DMS53 treated with DMSO at 0.1 percent for 48 hours (cell line): ENCODE results near the gene ACVRL1.

ENCODE experiments used
- DNase-seq: peaks from one replicate; lab custom pipeline; 2025; ENCODE audit not compliant: unreplicated experiment; lab: John Stamatoyannopoulos, UW

ACVRL1 gene

DNA sequence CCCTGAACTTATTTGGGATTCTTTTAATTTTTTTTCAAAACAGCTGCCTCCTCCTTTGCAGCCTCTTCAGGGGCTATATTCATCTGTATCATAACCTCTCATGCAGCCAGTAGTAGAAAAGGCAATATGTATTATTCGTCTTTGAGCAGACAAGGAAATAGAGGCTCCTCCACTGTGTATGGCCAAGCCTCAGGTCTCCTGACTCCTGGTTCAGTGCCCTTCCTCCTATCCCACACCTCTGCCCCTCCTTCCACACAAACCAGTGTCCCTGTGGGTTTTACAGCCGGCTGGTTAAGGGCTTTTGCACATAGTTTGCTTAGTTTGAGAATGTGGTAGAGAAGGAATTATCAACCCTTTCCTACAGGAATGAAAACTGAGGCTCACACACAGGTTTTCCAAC is 8.8 kb upstream of the ACVRL1 start:
- DNase-seq: no peak

DNA sequence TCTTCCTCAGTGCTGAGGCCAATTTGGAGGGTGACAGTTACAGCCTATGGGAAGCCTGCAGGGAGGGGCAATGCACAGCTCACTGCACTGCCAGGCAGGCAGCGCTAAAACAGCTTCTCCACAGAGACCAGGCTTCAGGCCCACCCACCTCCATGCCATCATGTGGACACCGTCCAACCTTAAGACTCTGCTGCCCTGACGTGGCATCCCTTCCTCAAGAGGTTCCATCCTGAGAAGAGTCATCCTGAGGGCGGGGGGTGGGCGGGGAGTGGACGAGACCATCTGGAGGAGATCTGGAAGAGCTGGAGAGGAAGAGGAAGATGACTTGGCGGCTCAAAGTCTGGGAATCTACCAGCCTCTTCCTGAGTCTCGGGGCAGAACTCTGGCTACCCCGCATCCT is 8.4 kb upstream of the ACVRL1 start:
- no peak for DNase-seq

DNA sequence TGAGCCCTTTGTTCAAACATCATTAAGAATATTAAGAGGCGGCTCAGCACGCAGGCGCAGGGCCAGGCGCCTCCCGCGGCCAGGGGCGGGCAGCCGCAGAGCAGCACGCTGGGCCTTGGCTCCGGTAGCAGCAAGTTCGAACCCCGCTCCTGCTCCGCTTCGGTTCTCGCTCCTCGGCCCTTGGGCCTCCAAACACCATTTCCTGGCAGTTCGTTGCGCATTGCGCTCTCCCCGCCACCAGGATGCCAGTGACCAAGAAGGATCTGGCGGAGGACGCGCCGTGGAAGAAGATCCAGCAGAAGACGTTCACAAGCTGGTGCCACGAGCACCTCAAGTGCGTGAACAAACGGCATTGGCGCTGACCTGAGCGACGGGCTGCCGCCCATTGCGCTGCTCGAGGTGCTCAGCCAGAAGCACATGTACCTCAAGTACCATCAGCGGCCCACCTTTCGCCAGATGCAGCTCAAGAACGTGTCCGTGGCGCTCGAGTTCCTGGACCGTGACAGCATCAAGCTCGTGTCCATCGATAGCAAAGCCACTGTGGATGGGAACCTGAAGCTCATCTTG is 6.9 kb upstream of the ACVRL1 start:
- no peak for DNase-seq

DNA sequence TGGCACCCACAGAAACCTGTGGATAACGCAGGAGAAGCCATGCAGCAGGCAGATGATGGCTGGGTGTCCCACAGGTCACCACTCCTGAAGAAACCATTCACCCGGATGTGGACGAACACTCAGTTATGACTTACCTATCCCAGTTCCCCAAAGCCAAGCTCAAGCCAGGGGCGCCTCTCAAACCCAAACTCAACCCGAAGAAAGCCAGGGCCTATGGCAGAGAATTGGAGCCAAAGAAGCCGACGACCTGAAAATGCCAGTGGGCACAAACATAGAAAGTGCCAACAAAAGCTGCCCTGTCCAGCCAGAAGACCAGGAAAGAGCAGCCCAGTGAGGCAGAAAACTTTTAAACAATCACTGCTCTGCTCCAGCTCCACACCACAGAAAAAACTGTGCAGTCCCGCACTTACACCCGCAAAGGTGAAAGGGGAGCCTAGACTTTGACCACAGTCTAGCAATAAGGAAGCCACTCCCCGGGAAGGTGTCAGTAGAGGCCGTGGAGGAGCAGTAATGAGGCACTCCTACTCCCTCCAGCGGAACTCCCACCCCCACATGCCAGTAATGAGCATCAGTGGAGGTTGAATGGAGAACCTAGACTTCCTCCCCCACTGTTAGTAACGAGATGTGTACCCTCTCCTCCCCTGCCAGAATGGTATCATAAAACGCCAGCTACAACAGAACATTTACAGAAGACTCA is 6.0 kb upstream of the ACVRL1 start:
- DNase-seq: no peak

DNA sequence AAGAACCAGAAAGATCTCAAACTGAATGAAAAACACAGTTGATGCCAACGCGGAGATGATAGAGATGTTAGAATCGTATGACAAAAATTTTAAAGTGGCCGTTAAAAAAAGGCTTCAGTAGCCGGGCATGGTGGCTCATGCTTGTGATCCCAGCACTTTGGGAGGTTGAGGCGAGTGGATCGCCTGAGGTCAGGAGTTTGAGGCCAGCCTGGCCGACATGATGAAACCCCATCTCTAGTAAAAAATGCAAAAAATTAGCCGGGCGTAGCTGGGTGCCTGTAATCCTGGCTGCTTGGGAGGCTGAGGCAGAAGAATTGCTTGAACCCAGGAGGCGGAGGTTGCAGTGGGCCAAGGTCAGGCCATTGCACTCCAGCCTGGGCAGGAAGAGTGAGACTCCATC is 5.4 kb upstream of the ACVRL1 start:
- no peak for DNase-seq

DNA sequence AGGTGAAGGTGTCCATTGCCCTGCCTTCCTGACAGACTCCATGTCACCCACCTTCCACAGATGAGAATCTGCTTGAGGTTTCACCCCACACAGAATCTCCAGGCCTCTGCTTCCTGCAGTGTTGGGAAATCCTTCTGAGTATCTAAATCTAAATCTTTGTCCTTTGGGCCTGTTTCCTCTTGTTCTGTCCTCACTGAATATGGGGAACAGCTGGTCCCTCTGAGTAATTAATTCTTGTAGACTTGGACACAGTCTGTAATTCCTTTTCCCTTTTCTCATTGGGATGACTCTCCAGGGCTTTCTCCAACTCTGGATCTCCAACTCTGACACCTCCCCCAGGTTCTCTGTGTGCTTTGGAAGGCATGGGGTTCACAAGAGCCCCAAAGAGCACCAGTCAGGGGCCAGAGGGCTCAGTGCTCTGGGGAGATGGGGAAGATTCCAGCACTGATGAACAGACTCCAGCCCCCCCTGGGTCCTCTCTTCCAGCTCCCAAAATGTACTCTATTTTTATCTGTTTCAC is 2.3 kb upstream of the ACVRL1 start:
- DNase-seq: no peak

DNA sequence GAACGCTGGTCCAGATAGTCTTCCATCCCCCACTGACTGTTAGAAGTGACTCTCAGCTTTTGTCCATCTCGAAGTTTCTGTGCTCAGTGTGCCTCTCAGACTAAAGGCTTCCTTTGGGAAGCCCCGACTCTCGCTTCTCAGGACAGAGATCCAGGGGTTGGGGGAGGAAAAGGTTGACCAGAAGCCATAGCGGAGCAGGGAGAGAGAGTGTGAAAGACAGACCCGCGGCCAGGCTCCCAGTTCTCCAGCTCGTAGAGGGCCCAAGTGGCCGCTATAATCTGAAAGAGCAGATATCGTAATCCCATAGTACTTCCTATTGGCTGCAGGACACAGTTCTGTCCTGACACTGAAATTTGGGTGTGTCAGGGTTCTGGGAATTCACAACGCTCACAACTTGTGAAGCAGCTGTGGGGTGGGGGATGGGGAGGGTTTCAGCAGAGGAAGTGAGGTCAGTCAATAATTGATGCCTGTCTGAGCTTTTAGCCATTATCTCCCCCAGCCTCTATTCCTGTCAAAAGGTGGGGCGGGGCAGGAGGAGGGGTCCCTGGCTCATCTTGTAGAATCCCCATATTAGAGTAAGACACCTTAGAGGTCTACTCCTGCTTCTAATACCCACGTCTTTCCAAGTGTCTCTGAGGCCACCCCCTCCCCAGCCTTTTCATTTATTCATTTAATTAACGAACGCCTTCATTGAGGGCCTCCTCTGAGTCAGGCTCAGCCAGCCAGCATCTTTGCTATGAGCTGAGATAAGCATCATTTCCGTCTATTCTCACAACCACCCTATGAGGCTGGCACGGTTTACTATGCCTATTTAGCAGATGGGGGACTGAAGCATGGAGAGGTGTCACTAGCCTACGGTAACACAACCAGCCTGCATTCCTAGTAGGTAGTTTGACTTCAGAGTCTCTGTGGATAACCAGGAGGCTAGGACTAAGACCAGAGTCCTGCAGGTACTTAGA is 1.6 kb upstream of the ACVRL1 start:
- DNase-seq: no peak

DNA sequence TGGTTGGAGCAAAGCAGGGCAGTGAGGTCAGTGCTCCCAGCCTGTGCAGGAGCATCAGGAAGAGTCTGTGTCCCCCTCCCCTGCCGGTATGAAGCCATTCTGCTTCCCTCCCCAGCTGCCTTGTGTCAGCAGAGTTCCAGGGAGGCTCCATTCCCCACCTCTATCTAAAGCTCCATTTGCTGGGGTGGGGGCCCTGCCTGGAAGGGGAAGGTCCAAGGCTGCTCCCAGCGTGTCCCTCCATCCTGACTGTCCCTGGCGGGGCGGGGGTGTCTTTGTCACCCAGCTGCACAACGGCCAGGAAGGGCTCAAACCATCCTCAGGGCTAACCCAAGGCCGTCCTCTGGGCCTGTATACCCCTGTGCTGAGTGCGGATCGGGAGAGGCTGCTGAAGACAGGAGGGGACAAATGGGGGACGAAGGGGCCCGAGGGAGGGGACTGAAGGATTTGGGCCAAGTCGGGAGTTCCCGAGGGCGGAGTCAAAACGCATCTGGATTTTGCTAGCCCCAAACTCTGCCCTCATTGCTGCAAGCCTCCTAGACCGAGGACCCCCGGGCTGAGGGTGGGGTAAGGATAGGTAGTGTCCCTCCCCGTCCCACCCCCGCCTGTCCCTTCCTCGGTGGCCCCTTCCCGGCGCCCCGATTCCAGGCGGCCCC is 748 bp upstream of the ACVRL1 start:
- DNase-seq: no peak

DNA sequence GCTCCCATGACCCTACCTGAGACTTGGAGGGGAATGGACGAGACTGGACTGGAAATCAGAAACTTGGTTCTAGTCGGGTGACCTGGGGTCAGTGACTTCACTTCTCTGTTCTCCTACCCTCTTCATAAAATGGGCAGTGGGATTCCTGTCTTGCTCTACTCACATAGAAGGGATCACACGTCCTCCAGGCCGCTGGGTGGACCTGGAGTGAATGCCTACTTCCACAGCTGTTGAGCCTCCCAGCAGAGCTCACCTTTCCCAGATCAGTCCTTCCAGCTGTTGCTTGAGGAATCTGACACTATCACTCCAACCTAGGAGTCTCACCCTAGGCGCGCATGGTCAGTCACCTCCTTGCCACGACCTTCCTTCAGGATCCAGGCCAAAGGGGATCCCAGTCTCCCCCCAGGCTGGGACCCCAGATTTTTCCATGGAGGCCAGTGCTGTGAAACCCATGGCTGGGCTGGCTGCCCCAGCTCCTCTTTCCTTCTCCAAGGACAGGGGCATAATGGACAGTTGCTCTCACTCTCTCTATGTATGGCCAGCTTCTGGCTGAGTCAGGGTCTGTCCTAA is 637 bp downstream of the ACVRL1 start:
- no peak for DNase-seq

DNA sequence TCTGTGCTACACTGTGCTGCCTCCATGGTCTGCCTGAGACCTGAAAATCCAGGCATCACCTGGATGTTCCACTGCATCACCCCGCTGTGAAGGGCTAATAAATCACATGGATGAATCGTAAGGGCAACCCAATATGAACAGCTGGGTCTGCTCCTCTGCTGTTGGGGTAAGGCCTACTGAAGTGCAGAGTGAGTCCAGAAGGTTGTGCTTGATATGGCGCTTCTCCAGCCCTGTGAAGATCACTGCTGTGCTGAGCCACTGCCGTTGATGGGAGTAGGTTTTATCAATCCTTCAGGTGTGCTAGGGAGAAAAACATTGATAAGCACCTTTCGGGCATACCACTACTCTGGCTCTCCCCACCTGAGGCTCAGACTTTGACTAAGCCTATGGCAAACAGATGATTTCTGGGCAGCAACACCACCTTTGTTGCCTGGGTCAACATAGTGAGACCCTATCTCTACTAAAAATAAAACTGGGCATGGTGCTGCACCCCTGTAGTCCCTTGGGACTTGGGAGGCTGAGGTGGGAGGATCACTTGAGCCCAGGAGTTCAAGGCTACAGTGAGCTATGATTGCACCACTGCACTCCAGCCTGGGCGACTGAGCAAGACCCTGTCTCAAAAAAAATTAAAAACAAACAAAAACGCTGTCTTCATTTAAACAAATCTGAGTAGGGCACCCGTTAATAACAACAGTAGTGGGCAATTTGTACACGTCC is 1.7 kb downstream of the ACVRL1 start:
- DNase-seq: no peak

DNA sequence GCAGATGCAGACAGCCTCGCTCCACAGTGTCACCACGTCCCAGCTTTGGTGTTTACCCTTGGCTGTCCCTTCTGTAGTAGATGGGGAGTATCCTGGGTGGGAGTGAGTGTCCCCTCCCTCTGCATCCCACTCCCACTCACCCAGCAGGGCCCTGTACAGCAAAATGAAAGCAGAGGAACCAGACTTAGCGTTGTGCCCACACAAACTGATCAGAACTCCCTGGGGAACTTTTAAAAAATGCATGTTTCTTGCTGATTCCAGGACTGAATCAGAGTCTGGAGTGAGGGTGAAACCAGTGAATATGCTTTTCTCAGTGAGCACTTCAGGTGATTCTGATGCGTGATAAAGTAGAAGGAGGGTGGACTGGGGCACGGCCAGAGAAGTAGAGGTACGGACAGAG is 2.9 kb downstream of the ACVRL1 start:
- no peak for DNase-seq

DNA sequence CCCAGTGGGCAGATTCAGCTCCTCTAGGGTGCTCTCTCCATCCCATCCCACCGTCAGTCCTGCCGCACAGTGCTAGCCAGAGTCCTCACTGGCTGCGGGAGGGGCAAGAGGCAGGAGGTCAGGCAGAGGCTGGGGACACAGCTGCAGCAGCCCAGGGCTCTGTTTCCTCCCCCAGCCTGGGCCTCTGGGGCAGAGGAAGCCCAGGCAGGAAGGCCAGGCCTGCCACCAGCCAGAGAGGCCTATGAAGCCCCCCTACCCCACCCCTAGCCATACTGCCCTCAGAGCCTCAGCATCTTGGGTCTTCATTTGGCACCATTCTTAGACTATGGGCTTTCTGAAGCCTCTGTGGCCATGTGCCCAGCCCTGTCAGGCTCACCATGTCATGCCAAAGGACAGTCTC is 3.4 kb downstream of the ACVRL1 start:
- DNase-seq: no peak

DNA sequence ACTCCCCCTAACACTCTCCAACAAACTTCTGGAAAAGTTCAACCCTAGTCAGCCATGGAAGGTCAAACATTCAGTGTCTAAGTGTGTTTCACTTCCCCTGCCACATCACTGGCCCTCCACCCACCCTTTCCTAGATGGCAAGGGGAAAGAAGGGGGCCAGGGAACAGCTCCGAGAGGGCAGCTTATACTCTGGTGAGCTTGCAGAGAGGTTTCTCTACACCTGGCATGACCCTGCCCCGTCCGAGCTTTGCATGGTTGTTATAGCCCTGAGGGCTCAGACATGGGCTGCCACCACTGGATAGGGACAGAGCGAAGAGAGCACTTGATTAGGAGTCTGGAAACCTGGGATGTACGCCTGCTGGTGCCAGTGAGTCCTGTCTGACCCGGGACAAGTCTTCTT is 4.0 kb downstream of the ACVRL1 start:
- DNase-seq: no peak

DNA sequence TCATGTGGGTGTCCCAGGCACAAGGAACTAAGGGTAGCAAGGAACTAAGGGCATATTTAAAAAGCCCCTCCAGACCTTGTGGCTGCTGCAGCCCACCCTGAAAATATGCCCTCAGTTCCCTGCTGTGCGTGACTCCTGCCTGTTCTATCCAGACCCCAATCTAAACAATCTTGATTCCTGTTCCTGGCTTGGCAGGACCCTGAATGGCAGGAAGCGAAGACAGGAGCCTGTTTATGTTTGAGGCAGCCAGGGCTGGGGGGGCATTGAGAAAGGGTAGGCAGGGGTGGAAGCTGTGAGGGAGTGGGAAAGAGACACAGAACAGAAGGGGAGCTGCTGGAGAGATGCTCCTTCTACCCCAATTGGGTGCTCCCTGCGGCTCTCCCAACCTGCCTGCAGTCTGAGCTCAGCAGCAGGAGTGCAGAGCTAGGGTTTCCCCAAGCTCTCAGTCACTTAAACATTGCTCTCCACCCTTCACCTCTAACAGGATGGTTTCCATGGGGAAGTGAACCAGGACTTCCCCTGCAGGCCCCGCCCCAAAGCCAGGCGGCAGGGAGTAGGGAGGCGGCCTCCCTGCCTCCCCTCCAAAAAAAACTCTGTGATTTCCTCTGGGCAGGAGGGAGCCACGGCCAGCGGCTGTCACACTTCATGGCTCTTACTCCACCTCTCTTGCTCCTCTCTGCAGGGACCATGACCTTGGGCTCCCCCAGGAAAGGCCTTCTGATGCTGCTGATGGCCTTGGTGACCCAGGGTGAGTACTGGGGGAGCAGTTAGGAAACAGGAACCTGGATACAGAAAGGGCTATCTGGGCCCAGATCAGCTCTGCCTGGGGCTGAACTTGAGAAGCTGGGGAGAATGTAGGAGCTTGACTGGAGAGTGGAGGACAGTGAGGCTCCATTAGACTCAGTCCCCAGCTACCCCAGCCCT is 4.7 kb downstream of the ACVRL1 start:
- DNase-seq: no peak

DNA sequence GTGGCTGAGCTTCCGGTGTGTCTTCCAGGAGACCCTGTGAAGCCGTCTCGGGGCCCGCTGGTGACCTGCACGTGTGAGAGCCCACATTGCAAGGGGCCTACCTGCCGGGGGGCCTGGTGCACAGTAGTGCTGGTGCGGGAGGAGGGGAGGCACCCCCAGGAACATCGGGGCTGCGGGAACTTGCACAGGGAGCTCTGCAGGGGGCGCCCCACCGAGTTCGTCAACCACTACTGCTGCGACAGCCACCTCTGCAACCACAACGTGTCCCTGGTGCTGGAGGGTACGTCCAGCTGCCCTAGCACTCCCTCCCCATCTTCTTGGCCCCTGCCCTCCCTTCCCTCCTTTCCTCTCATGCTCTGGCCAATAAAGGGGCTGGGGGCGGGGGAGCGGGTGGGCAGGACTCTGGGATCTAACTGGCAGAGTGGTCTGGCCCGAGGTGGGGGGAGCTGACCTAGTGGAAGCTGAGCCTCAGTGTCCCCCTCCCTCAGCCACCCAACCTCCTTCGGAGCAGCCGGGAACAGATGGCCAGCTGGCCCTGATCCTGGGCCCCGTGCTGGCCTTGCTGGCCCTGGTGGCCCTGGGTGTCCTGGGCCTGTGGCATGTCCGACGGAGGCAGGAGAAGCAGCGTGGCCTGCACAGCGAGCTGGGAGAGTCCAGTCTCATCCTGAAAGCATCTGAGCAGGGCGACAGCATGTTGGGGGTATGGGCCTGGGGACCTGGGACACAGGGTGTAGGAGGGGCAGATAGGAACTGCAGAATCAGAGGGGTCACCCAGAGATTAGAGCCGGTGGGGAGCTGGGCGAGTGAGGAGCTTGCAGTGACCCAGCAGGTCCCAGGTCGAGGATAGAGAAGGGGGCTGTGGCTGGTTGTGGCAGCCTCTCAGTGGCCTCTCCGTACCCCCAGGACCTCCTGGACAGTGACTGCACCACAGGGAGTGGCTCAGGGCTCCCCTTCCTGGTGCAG is 6.0 kb downstream of the ACVRL1 start:
- no peak for DNase-seq

DNA sequence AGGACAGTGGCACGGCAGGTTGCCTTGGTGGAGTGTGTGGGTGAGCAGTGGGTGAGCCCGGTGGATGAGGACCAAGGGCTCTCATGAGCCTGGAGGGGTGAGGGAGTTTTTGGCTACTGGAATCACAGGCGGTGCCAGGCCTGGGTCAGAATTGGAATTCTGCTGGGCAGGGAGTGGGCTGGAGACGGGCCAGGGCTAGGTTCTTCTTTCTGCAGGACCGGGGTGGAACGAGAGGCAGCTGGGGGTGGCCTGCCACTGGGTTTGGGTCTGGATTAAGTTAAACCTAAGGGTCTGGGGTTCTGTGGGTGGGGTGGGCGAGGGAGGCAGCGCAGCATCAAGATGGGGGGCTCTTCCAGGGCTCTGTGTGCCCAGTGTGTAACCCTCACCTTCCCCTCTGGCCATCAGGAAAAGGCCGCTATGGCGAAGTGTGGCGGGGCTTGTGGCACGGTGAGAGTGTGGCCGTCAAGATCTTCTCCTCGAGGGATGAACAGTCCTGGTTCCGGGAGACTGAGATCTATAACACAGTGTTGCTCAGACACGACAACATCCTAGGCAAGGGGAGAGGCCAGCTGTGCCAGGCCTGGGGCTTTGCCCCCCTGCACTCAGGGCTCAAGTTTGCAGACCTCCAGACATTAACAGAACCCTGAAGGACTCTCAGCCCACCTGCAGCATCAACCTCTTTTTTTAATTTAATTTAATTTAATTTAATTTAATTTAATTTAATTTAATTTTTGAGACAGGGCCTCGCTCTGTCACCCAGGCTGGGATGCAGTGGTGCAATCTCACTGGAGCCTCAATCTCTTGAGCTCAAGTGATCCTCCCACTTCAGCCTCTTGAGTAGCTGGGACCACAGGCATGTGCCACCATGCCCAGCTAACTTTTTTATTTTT is 7.0 kb downstream of the ACVRL1 start:
- DNase-seq: no peak

DNA sequence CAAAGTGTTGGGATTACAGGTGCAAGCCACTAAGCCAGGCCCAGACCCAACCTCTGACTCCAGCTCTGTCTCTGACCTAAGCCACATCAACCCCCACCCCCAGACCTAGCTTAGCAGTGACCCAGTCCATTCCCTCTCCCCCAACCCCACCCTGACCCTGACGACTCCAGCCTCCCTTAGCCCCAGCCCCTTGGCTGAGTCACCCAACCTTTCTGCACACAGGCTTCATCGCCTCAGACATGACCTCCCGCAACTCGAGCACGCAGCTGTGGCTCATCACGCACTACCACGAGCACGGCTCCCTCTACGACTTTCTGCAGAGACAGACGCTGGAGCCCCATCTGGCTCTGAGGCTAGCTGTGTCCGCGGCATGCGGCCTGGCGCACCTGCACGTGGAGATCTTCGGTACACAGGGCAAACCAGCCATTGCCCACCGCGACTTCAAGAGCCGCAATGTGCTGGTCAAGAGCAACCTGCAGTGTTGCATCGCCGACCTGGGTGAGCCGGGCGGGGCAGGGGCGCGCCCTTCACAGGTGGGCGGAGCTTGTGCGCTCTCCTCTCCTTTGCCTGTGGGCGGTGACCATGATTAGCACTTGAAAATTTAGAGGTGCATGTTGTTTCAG is 7.8 kb downstream of the ACVRL1 start:
- no peak for DNase-seq
